Panc1 (cell line): ENCODE results near the gene WDR49. TPM values are rescaled to one million over a fixed set of nuclear protein-coding genes. Genes with fewer than 3 reads are reported as not detected.

ENCODE experiments used
- total RNA-seq: library from RNA; stranded (reverse); gene quantifications from one replicate; pipeline ENCODE4 v1.2.1, GENCODE V29; 2021; ENCODE audit not compliant: unreplicated experiment

WDR49 gene
- total RNA-seq, 1 experiment from 2014 or later = 0.23 TPM

Other genes starting within 250 kb of the WDR49 start
- not detected for gene SERPINI2, start 179.9 kb downstream of the WDR49 start, total RNA-seq
- gene PDCD10, start 81.0 kb upstream of the WDR49 start, total RNA-seq = 83.5 TPM
- gene SERPINI1, start 81.8 kb upstream of the WDR49 start, total RNA-seq = 8.0 TPM